Stimulated activated CD8-positive, alpha-beta memory T cell treated with anti-CD3 and anti-CD28 coated beads, Interleukin-15, amount 100 ng/mL, for 4 hours (primary cell): ENCODE measurements around the gene OR51I2.

Source experiments
- DNase-seq, 2 donors: peaks; one replicate each; pipeline ENCODE4 v3.0.0-alpha.2; 2020; ENCODE audit warnings: low read depth in 2 of 2

The OR51I2 gene

GRCh38 chr11:5505363-5506048 lies 56.4 kb downstream of the OR51I2 start:
- no peak for DNase-seq
